Pancreas (tissue), 10 donors: Measurements from ENCODE around the gene DYNLL1. TPM values are rescaled to one million over a fixed set of nuclear protein-coding genes. Genes with fewer than 3 reads are reported as not detected.

Experiments used
- ATAC-seq, 4 donors: fragments of 200-7000 bp; cut with Tn5 transposase; one replicate each; pipeline versions ENCODE4 v1.8.0 to v1.9.1; 2020; ENCODE audit warnings: mild to moderate bottlenecking in 4 of 4, moderate library complexity in 4 of 4
- DNase-seq, 6 donors: peaks; one replicate each; pipeline ENCODE4 v3.0.0-alpha.2; 2020
- FAIRE-seq: peaks from 2 replicates; lab custom pipeline; 2012; peaks lifted over from hg19 to GRCh38; lab: Jason Lieb, UNC
- H3K27ac ChIP-seq, 4 donors: fragments of 200-600 bp; sonication (generic); 1 replicate in 3 of 4; 2 replicates in 1 of 4; pipeline versions ENCODE4 v1.5.0 to v1.8.0; 2020
- H3K27me3 ChIP-seq, 4 donors: fragments of 200-600 bp; one replicate each; pipeline ENCODE4 v1.8.0; 2021
- H3K36me3 ChIP-seq, 3 donors: fragments of 200-600 bp; sonication (generic) in 1 of 3; one replicate each; pipeline versions ENCODE4 v1.5.0 to v1.8.0; 2020 to 2021
- H3K4me1 ChIP-seq, 3 donors: fragments of 200-600 bp; one replicate each; pipeline ENCODE4 v1.8.0; 2021
- H3K4me3 ChIP-seq, 4 donors: fragments of 200-600 bp; sonication (generic) in 2 of 4; one replicate each; pipeline versions ENCODE4 v1.5.0 to v1.8.0; 2020 to 2021
- H3K9me3 ChIP-seq, 4 donors: fragments of 200-600 bp; one replicate each; pipeline ENCODE4 v1.8.0; 2021
- CTCF ChIP-seq, 4 donors: fragments of 200-600 bp; sonication (generic) in 3 of 4; IDR thresholded peaks; one replicate each; pipeline versions ENCODE4 v1.5.0 to v1.8.0; 2021; ENCODE audit warnings: antibody characterized with exemption in 4 of 4
- WGBS, 2 donors: extraction: QIAGEN DNeasy Blood & Tissue Kit; methylation state at CpG; one replicate each; pipeline ENCODE4 v1.1.7; 2013; 5-methylcytosine and 5-hydroxymethylcytosine counted together
- intact Hi-C, 3 donors: fragments of 100-400 bp; cut with DNase I; formaldehyde crosslinking; loops; one replicate each; pipeline versions ENCODE4 v1.11.1 to v1.14.2; 2022
- polyA plus RNA-seq, 2 donors: library from polyadenylated mRNA; stranded (reverse); fragments of 200-250 nt; gene quantifications; one replicate each; pipeline ENCODE4 v1.2.3, GENCODE V29; 2013
- total RNA-seq, 6 donors: library from RNA; stranded (reverse); fragmentation: NEBNext Ultra II Directional in 4 of 6; extraction: Animal tissue kit (Norgen Biotek cat#: 25700) in 4 of 6; gene quantifications; one replicate each; pipeline versions ENCODE4 v1.2.1 to v1.2.4, GENCODE V29; 2021 to 2023
- donor health status: healthy with polysubstance abuse.
- donor health status: DM: no; HTN: no; CAD: no; lungs with moderate emphysema.
- donor health status: DM: no; HTN: no; CAD: no.
- donor health status: control.
- donor health status: control.
- donor health status: Bipolar disorder and iron deficiency.
- donor health status: DM: yes; HTN: yes; CAD: no.
- donor health status: DM: no; HTN: no; CAD: no.
- donor health status: DM: no; HTN: no; CAD: no.
- donor health status: DM: yes; HTN: yes; CAD: no.

DYNLL1 gene
- total and polyA plus RNA-seq, 8 donors: 57.7 to 249 (median 102) TPM

GRCh38 chr12:120463712-120464111 is 32.2 kb upstream of the DYNLL1 start:
- no peak for FAIRE-seq

GRCh38 chr12:120465756-120466155 is 30.2 kb upstream of the DYNLL1 start:
- DNase-seq: no peak

More at GRCh38 chr12:120463712-120464111, 32.2 kb upstream of the DYNLL1 start:
- intact Hi-C loops: no loop called here
- Histone ChIP-seq H3K36me3 (peaks cover 8 to 62% (median 59%) of the 10 kb centered on the region in 3 donors), H3K4me1 (peaks cover 14 to 22% (median 20%) of the 10 kb centered on the region in 3 donors), H3K9me3 (no peaks in the 10 kb centered on the region), H3K27ac (no peak overlapping the region), H3K4me3 (no peak overlapping the region), H3K27me3 (no peaks in the 10 kb centered on the region)
- ATAC-seq: no peak
- no peak for TF ChIP-seq CTCF (IDR thresholded peaks at IDR 0.05)
- 76 to 83% methylated on average over 5 of the region's 5 CpGs for WGBS, 2 donors
- DNase-seq: no peak

GRCh38 chr12:120466560-120467315 is 29.2 kb upstream of the DYNLL1 start:
- TF ChIP-seq CTCF (IDR thresholded peaks at IDR 0.05): peak; percentile 9 to 51 (median 26)
- no peaks in the 10 kb centered on the region for H3K9me3 ChIP-seq
- H3K27ac ChIP-seq: peak overlapping the region in 1 of 4 donors; percentile 14
- intact Hi-C loops: no loop called here
- DNase-seq (peak in 5 of 6 donors; percentile 41 to 69 (median 51)), ATAC-seq (peak; percentile 22 to 55 (median 44)), FAIRE-seq (no peak)
- H3K27me3 ChIP-seq: no peaks in the 10 kb centered on the region
- no peak overlapping the region for H3K4me3 ChIP-seq
- peaks cover 8 to 33% (median 31%) of the 10 kb centered on the region in 3 donors for H3K36me3 ChIP-seq
- peaks cover 18 to 22% (median 20%) of the 10 kb centered on the region in 3 donors for H3K4me1 ChIP-seq
- WGBS, 2 donors: 35 to 36% methylated on average over 8 of the region's 8 CpGs

More at GRCh38 chr12:120465756-120466155, 30.2 kb upstream of the DYNLL1 start:
- peaks cover 8 to 43% (median 39%) of the 10 kb centered on the region in 3 donors for H3K36me3 ChIP-seq
- H3K9me3 ChIP-seq: no peaks in the 10 kb centered on the region
- FAIRE-seq: no peak
- ATAC-seq: no peak
- no peaks in the 10 kb centered on the region for H3K27me3 ChIP-seq
- 7 to 11% methylated on average over 5 of the region's 5 CpGs for WGBS, 2 donors
- H3K4me3 ChIP-seq: no peak overlapping the region
- intact Hi-C loops: no loop called here
- no peak overlapping the region for H3K27ac ChIP-seq
- no peak for TF ChIP-seq CTCF (IDR thresholded peaks at IDR 0.05)
- peaks cover 18 to 22% (median 20%) of the 10 kb centered on the region in 3 donors for H3K4me1 ChIP-seq

DNA sequence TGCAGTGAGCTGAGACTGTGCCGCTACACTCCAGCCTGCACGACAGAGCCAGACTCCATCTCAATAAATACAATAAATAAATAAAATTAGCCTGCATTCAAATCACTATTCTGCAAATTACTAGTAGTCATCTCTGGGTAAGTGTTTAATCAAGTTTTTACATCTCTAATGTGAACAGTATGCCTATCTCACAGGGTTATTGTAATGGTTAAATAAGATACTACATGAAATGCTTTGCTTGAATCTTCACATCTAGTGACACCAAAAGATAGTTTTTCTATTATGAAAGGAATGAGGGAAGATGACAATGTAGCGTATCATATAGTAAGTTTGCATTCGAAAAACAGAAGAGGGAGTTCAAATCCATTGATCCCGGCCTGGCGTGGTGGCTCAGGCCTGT is 28.5 kb upstream of the DYNLL1 start:
- no peak for ATAC-seq
- no peak overlapping the region for H3K4me3 ChIP-seq
- 80 to 84% methylated on average over 6 of the region's 6 CpGs for WGBS, 2 donors

More for the DNA sequence above, 28.5 kb upstream of the DYNLL1 start:
- H3K27ac ChIP-seq: peak overlapping the region in 1 of 4 donors; percentile 14
- intact Hi-C loops: no loop called here
- H3K27me3 ChIP-seq: no peaks in the 10 kb centered on the region
- TF ChIP-seq CTCF (IDR thresholded peaks at IDR 0.05): no peak
- peaks cover 8 to 26% (median 24%) of the 10 kb centered on the region in 3 donors for H3K36me3 ChIP-seq
- peaks cover 18 to 22% (median 20%) of the 10 kb centered on the region in 3 donors for H3K4me1 ChIP-seq
- no peaks in the 10 kb centered on the region for H3K9me3 ChIP-seq
- DNase-seq (no peak), FAIRE-seq (no peak)
